IPS-15b (cell line): ENCODE data around the gene WDR26.

Experiments used
- H3K27me3 ChIP-seq: one replicate; pipeline ENCODE4 v1.6.1; 2013; ENCODE audit warnings: low read length; ENCODE audit not compliant: control insufficient read depth, insufficient read depth
- H3K36me3 ChIP-seq: one replicate; pipeline ENCODE4 v1.6.1; 2013; ENCODE audit warnings: low read length; ENCODE audit not compliant: control insufficient read depth, insufficient read depth
- H3K4me1 ChIP-seq: one replicate; pipeline ENCODE4 v1.6.1; 2013; ENCODE audit warnings: mild to moderate bottlenecking, low read length; ENCODE audit not compliant: control insufficient read depth, insufficient read depth
- H3K4me3 ChIP-seq: one replicate; pipeline ENCODE4 v1.5.1; 2013; ENCODE audit warnings: low read depth, low read length
- H3K9ac ChIP-seq: one replicate; pipeline ENCODE4 v1.6.1; 2013; ENCODE audit warnings: low read depth, mild to moderate bottlenecking, low read length
- H3K9me3 ChIP-seq: one replicate; pipeline ENCODE4 v1.6.1; 2013; ENCODE audit warnings: mild to moderate bottlenecking, low read length; ENCODE audit not compliant: control insufficient read depth, insufficient read depth

Gene WDR26

GRCh38 chr1:224387943-224388342, 46.7 kb downstream of the WDR26 start:
- no peaks in the 10 kb centered on the region for H3K4me1 ChIP-seq
- H3K27me3 ChIP-seq = no peaks in the 10 kb centered on the region
- H3K4me3 ChIP-seq = no peak overlapping the region
- no peaks in the 10 kb centered on the region for H3K9me3 ChIP-seq
- H3K36me3 ChIP-seq = peaks cover 3% of the 10 kb centered on the region
- no peak overlapping the region for H3K9ac ChIP-seq

GRCh38 chr1:224387302-224387912, 47.2 kb downstream of the WDR26 start:
- no peak overlapping the region for H3K4me3 ChIP-seq
- H3K36me3 ChIP-seq = peaks cover 3% of the 10 kb centered on the region
- H3K27me3 ChIP-seq = no peaks in the 10 kb centered on the region
- H3K4me1 ChIP-seq = no peaks in the 10 kb centered on the region
- H3K9ac ChIP-seq = no peak overlapping the region
- no peaks in the 10 kb centered on the region for H3K9me3 ChIP-seq

- Histone ChIP-seq H3K9ac (no peak overlapping the region), H3K9me3 (no peaks in the 10 kb centered on the region), H3K4me3 (no peak overlapping the region), H3K4me1 (no peaks in the 10 kb centered on the region), H3K36me3 (no peaks in the 10 kb centered on the region), H3K27me3 (no peaks in the 10 kb centered on the region)
Observed at GRCh38 chr1:224383218-224383617, 51.4 kb downstream of the WDR26 start.

GRCh38 chr1:224381880-224382548, 52.6 kb downstream of the WDR26 start:
- H3K9me3 ChIP-seq = no peaks in the 10 kb centered on the region
- no peaks in the 10 kb centered on the region for H3K4me1 ChIP-seq
- peaks cover 3% of the 10 kb centered on the region for H3K36me3 ChIP-seq
- H3K27me3 ChIP-seq = no peaks in the 10 kb centered on the region
- no peak overlapping the region for H3K4me3 ChIP-seq
- H3K9ac ChIP-seq = no peak overlapping the region

GRCh38 chr1:224380003-224380402, 54.6 kb downstream of the WDR26 start:
- Histone ChIP-seq H3K36me3 (peaks cover 13% of the 10 kb centered on the region), H3K4me3 (no peak overlapping the region), H3K4me1 (no peaks in the 10 kb centered on the region), H3K9me3 (no peaks in the 10 kb centered on the region), H3K27me3 (no peaks in the 10 kb centered on the region), H3K9ac (no peak overlapping the region)

GRCh38 chr1:224378855-224379631, 55.6 kb downstream of the WDR26 start:
- no peaks in the 10 kb centered on the region for H3K27me3 ChIP-seq
- no peak overlapping the region for H3K9ac ChIP-seq
- H3K4me1 ChIP-seq = no peaks in the 10 kb centered on the region
- H3K9me3 ChIP-seq = no peaks in the 10 kb centered on the region
- peaks cover 13% of the 10 kb centered on the region for H3K36me3 ChIP-seq
- no peak overlapping the region for H3K4me3 ChIP-seq

GRCh38 chr1:224377676-224378006, 57.0 kb downstream of the WDR26 start:
- H3K36me3 ChIP-seq = peaks cover 19% of the 10 kb centered on the region
- no peaks in the 10 kb centered on the region for H3K27me3 ChIP-seq
- H3K4me3 ChIP-seq = no peak overlapping the region
- H3K9me3 ChIP-seq = no peaks in the 10 kb centered on the region
- H3K4me1 ChIP-seq = no peaks in the 10 kb centered on the region
- H3K9ac ChIP-seq = no peak overlapping the region

- no peaks in the 10 kb centered on the region for H3K4me1 ChIP-seq
- H3K27me3 ChIP-seq = no peaks in the 10 kb centered on the region
- H3K9me3 ChIP-seq = no peaks in the 10 kb centered on the region
- peaks cover 27% of the 10 kb centered on the region for H3K36me3 ChIP-seq
- no peak overlapping the region for H3K4me3 ChIP-seq
- H3K9ac ChIP-seq = no peak overlapping the region
Observed at GRCh38 chr1:224375059-224375458, 59.5 kb downstream of the WDR26 start.

GRCh38 chr1:224373008-224373590, 61.5 kb downstream of the WDR26 start:
- Histone ChIP-seq H3K36me3 (peaks cover 34% of the 10 kb centered on the region), H3K4me3 (no peak overlapping the region), H3K9ac (no peak overlapping the region)

GRCh38 chr1:224368409-224368808, 66.2 kb downstream of the WDR26 start:
- Histone ChIP-seq H3K27me3 (no peaks in the 10 kb centered on the region), H3K4me3 (no peak overlapping the region), H3K9me3 (no peaks in the 10 kb centered on the region), H3K36me3 (peaks cover 31% of the 10 kb centered on the region), H3K9ac (no peak overlapping the region), H3K4me1 (no peaks in the 10 kb centered on the region)

More at GRCh38 chr1:224373008-224373590, 61.5 kb downstream of the WDR26 start:
- Histone ChIP-seq H3K4me1 (no peaks in the 10 kb centered on the region), H3K9me3 (no peaks in the 10 kb centered on the region), H3K27me3 (no peaks in the 10 kb centered on the region)

- Histone ChIP-seq H3K4me3 (no peak overlapping the region), H3K9me3 (no peaks in the 10 kb centered on the region), H3K36me3 (no peaks in the 10 kb centered on the region), H3K27me3 (no peaks in the 10 kb centered on the region), H3K4me1 (peaks cover 6% of the 10 kb centered on the region), H3K9ac (no peak overlapping the region)
Observed at GRCh38 chr1:224359207-224359606, 75.4 kb downstream of the WDR26 start.
